ENCODE data around the gene SCMH1. TPM values are rescaled to one million over a fixed set of nuclear protein-coding genes. Genes with fewer than 3 reads are reported as not detected.
A peak's percentile ranks its signal among the peaks of the same experiment; 100 is the strongest.

Gene SCMH1
- polyA plus RNA-seq, 1 donor, result 49.8 TPM

- no peak for DNase-seq
Measured at GRCh38 chr1:41098730-41099460, 143.2 kb downstream of the SCMH1 start.

- no peak for DNase-seq
Measured at GRCh38 chr1:41097105-41097504, 145.0 kb downstream of the SCMH1 start.

GRCh38 chr1:41093826-41094225, 148.3 kb downstream of the SCMH1 start:
- no peak for DNase-seq

GRCh38 chr1:41086921-41087320, 155.2 kb downstream of the SCMH1 start:
- DNase-seq, result no peak

GRCh38 chr1:41078616-41079015, 163.5 kb downstream of the SCMH1 start:
- no peak for DNase-seq

- no peak for DNase-seq
Measured at GRCh38 chr1:41078193-41078592, 163.9 kb downstream of the SCMH1 start.

- DNase-seq, result no peak
Measured at GRCh38 chr1:41073971-41074370, 168.1 kb downstream of the SCMH1 start.

- DNase-seq, result no peak
Measured at GRCh38 chr1:41072051-41072450, 170.1 kb downstream of the SCMH1 start.

- no peak for DNase-seq
Measured at GRCh38 chr1:41056907-41057306, 185.2 kb downstream of the SCMH1 start.

GRCh38 chr1:41053316-41053715, 188.8 kb downstream of the SCMH1 start:
- no peak for DNase-seq

- no peak for DNase-seq
Measured at GRCh38 chr1:41051022-41051421, 191.1 kb downstream of the SCMH1 start.

- DNase-seq, result no peak
Measured at GRCh38 chr1:41048540-41048939, 193.6 kb downstream of the SCMH1 start.

- DNase-seq, result no peak
Measured at GRCh38 chr1:41046347-41046775, 195.7 kb downstream of the SCMH1 start.

- DNase-seq, result peak; percentile 10
Measured at GRCh38 chr1:41045740-41046139, 196.4 kb downstream of the SCMH1 start.

GRCh38 chr1:41044187-41044586, 197.9 kb downstream of the SCMH1 start:
- no peak for DNase-seq

- no peak for DNase-seq
Measured at GRCh38 chr1:41041614-41042270, 200.4 kb downstream of the SCMH1 start.

- no peak for DNase-seq
Measured at GRCh38 chr1:41038110-41038509, 204.0 kb downstream of the SCMH1 start.

- DNase-seq, result no peak
Measured at GRCh38 chr1:41037116-41037903, 204.8 kb downstream of the SCMH1 start.

GRCh38 chr1:41033272-41033671, 208.8 kb downstream of the SCMH1 start:
- no peak for DNase-seq

GRCh38 chr1:41032147-41032546, 210.0 kb downstream of the SCMH1 start:
- DNase-seq, result no peak

- DNase-seq, result no peak
Measured at GRCh38 chr1:41030872-41031616, 211.1 kb downstream of the SCMH1 start.

- DNase-seq, result no peak
Measured at GRCh38 chr1:41028034-41028642, 214.0 kb downstream of the SCMH1 start.
